Body of pancreas (tissue), 4 donors: ENCODE data around the gene IP6K3.

Source experiments
- POLR2A ChIP-seq, 3 donors: fragments of 450-650 bp; IDR thresholded peaks; one replicate each; pipeline ENCODE4 v1.6.1; 2016; ENCODE audit warnings: antibody characterized with exemption in 3 of 3, mild to moderate bottlenecking in 2 of 3
- TF ChIP-seq, protein P1 (sequence below), 7 experiments: fragments of 450-650 bp in 4 of 7; fragments of 200-600 bp in 3 of 7; sonication (generic) in 3 of 7; IDR thresholded peaks; one replicate each; pipeline ENCODE4 v1.5.1; 2016 to 2019; ENCODE audit warnings: antibody characterized with exemption in 7 of 7

DNA sequence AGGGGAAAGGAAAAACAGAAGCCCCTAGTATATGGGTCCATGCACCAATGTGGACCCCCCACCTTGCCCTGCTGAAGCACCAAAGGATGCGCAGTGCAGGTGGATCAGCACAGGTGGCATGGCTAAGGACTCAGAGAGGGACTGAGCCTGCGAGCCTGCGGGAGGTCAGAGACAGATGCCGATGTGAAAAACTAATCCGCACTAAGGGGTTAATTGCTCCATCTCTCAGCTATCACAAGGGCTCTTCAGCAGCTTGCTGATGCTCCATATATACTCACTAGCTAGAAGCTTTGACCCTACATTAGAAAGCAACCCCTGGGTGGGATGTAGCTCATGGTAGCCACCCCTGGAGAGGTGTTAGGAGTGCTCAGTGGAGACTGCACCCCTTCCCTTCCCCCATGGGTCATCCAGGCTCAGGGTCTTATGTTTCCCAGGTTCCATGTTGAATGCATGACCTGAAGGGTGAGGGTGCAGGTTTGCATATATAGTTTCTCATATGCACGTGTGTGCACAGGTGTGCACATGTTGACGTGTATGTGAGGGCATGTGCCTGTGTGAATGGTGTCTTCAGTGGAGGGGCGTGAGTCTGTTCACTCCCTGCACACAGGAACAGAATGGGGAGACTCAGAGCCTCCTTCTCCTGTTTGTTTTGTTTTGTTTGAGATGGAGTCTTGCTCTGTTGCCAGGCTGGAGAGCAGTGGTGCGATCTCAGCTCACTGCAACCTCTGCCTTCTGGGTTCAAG, 13.4 kb upstream of the IP6K3 start:
- TF ChIP-seq POLR2A (IDR thresholded peaks at IDR 0.05), result no peak
- TF ChIP-seq, protein P1, sequence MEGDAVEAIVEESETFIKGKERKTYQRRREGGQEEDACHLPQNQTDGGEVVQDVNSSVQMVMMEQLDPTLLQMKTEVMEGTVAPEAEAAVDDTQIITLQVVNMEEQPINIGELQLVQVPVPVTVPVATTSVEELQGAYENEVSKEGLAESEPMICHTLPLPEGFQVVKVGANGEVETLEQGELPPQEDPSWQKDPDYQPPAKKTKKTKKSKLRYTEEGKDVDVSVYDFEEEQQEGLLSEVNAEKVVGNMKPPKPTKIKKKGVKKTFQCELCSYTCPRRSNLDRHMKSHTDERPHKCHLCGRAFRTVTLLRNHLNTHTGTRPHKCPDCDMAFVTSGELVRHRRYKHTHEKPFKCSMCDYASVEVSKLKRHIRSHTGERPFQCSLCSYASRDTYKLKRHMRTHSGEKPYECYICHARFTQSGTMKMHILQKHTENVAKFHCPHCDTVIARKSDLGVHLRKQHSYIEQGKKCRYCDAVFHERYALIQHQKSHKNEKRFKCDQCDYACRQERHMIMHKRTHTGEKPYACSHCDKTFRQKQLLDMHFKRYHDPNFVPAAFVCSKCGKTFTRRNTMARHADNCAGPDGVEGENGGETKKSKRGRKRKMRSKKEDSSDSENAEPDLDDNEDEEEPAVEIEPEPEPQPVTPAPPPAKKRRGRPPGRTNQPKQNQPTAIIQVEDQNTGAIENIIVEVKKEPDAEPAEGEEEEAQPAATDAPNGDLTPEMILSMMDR (IDR thresholded peaks at IDR 0.05), result no peak
